ENCODE results near the gene GLS2.
"Not testable (repeated sequence)": the region's sequence is repeated elsewhere in the genome, so short reads cannot be mapped to it uniquely, and the experiment has no call there.

Gene GLS2

GRCh38 chr12:56510786-56511185, 22.8 kb upstream of the GLS2 start:
- Histone ChIP-seq H3K36me3 (replicated peaks) (no peaks in the 10 kb centered on the region), H3K27me3 (ENCODE audit: low read depth) (no peaks in the 10 kb centered on the region), H3K4me3 (no peak overlapping the region), H3K4me1 (no peaks in the 10 kb centered on the region), H3K9me3 (no peaks in the 10 kb centered on the region)
- in situ Hi-C loops (cut with MboI; ENCODE audit: low sequenced_read_pairs) = loop anchor here (10.0 kb wide), 1 partner anchor 64 kb away; no protein-coding TSS in a partner anchor
- DNase-seq (ENCODE audit: low spot score in 2 of 2) = no peak

- in situ Hi-C loops (cut with MboI; ENCODE audit: low sequenced_read_pairs) = not testable (repeated sequence)
Measured at GRCh38 chr12:56499879-56500278, 11.9 kb upstream of the GLS2 start.

DNA sequence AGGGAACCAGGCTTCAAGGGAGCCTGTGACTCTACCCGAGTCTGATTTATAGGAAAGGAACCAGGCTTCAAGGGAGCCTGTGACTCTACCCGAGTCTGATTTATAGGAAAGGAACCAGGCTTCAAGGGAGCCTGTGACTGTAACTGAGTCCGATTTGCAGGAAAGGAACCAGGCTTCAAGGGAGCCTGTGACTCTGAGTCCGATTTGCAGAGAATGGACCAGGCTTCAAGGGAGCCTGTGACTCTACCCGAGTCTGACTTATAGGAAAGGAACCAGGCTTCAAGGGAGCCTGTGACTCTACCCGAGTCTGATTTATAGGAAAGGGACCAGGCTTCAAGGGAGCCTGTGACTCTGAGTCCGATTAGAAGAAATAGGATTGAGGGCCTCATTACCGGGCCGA, 11.5 kb upstream of the GLS2 start:
- in situ Hi-C loops (cut with MboI; ENCODE audit: low sequenced_read_pairs); H3K4me1 ChIP-seq; H3K27me3 ChIP-seq (ENCODE audit: low read depth); H3K9me3 ChIP-seq; H3K36me3 ChIP-seq (replicated peaks); DNase-seq (ENCODE audit: low spot score in 2 of 2); H3K4me3 ChIP-seq: not testable (repeated sequence)

More at GRCh38 chr12:56499879-56500278, 11.9 kb upstream of the GLS2 start:
- not testable (repeated sequence) for H3K4me3 ChIP-seq; H3K27me3 ChIP-seq (ENCODE audit: low read depth); H3K9me3 ChIP-seq; H3K4me1 ChIP-seq; DNase-seq (ENCODE audit: low spot score in 2 of 2); H3K36me3 ChIP-seq (replicated peaks)

DNA sequence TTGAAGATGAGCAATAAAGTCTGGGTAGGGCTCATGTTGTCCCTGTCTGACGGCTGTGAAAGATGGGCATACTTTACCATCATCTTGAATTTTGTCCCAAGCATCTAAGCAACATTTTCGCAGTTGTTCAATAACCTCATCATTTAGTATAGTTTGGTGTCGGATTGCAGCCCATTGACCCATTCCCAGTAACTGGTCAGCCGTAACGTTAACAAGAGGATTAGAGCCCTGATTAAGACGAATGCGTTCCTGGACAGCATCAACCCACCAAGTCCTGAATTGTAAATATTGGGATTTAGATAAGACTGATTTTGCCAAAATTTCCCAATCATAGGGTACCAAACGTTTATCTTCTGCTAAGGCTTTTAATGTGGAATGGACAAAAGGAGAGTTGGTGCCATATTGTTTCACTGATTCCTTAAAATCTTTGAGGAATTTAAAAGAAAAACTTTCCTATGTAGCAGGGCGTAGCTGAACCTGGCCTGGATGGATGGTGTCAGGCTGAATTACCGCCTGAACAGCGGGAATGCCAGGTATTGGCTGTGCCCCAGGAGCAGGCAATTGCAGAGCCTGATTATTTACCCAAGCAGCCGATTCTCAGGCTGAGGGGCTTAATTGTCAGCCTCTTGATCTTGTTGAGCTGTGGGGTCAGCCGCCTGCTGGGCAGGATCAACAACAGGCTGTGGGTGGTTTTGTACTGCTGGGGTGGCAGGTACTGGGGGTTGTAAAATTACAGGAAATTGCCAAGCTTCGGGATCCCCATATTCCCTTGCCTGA, 10.4 kb upstream of the GLS2 start:
- DNase-seq (ENCODE audit: low spot score in 2 of 2); H3K4me1 ChIP-seq; H3K9me3 ChIP-seq; H3K4me3 ChIP-seq; in situ Hi-C loops (cut with MboI; ENCODE audit: low sequenced_read_pairs); H3K27me3 ChIP-seq (ENCODE audit: low read depth); H3K36me3 ChIP-seq (replicated peaks): not testable (repeated sequence)

- H3K4me3 ChIP-seq; H3K36me3 ChIP-seq (replicated peaks); in situ Hi-C loops (cut with MboI; ENCODE audit: low sequenced_read_pairs); H3K4me1 ChIP-seq; H3K27me3 ChIP-seq (ENCODE audit: low read depth); H3K9me3 ChIP-seq: not testable (repeated sequence)
- peak in 1 of 2 experiments; percentile 80 for DNase-seq (ENCODE audit: low spot score in 2 of 2)
Measured at GRCh38 chr12:56496704-56497103, 8.7 kb upstream of the GLS2 start.

DNA sequence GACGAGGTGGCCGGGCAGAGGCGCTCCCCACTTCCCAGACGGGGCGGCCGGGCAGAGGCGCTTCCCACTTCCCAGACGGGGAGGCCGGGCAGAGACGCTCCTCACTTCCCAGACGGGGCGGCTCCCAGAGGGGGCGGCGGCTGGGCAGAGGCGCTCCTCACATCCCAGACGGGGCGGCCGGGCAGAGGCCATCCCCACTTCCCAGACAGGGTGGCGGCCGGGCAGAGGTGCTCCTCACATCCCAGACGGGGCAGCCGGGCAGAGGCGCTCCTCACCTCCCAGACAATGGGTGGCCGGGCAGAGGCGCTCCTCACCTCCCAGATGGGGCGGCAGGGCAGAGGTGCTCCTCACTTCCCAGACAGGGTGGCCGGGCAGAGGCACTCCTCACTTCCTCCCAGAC, 6.5 kb upstream of the GLS2 start:
- in situ Hi-C loops (cut with MboI; ENCODE audit: low sequenced_read_pairs); H3K36me3 ChIP-seq (replicated peaks); H3K4me3 ChIP-seq; H3K4me1 ChIP-seq; H3K9me3 ChIP-seq; DNase-seq (ENCODE audit: low spot score in 2 of 2); H3K27me3 ChIP-seq (ENCODE audit: low read depth): not testable (repeated sequence)

GRCh38 chr12:56494106-56494415, 6.1 kb upstream of the GLS2 start:
- in situ Hi-C loops (cut with MboI; ENCODE audit: low sequenced_read_pairs) = not testable (repeated sequence)

DNA sequence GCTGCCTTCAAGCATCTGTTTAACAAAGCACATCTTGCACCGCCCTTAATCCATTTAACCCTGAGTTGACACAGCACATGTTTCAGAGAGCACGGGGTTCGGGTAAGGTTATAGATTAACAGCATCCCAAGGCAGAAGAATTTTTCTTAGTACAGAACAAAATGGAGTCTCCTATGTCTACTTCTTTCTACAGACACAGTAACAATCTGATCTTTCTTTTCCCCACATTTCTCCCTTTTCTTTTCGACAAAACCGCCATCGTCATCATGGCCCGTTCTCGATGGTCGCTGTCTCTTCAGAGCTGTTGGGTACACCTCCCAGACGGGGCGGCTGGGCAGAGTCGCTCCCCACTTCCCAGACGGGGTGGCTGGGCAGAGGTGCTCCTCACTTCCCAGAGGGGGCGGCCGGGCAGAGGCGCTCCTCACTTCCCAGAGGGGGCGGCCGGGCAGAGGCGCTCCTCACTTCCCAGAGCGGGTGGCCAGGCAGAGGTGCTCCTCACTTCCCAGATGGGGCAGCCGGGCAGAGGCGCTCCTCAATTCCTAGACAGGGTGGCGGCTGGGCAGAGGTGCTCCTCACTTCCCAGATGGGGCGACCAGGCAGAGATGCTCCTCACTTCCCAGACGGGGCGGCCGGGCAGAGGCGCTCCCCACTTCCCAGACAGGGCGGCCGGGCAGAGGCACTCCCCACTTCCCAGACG, 5.6 kb upstream of the GLS2 start:
- DNase-seq (ENCODE audit: low spot score in 2 of 2); in situ Hi-C loops (cut with MboI; ENCODE audit: low sequenced_read_pairs); H3K4me3 ChIP-seq; H3K27me3 ChIP-seq (ENCODE audit: low read depth); H3K36me3 ChIP-seq (replicated peaks); H3K9me3 ChIP-seq; H3K4me1 ChIP-seq: not testable (repeated sequence)

More at GRCh38 chr12:56494106-56494415, 6.1 kb upstream of the GLS2 start:
- not testable (repeated sequence) for H3K27me3 ChIP-seq (ENCODE audit: low read depth); H3K4me1 ChIP-seq; H3K4me3 ChIP-seq; H3K36me3 ChIP-seq (replicated peaks); DNase-seq (ENCODE audit: low spot score in 2 of 2); H3K9me3 ChIP-seq

- Histone ChIP-seq H3K4me3 (no peak overlapping the region), H3K27me3 (ENCODE audit: low read depth) (no peaks in the 10 kb centered on the region; the same call in 1 of the 2 replicates)
Measured at GRCh38 chr12:56490360-56490759, 2.4 kb upstream of the GLS2 start.

GRCh38 chr12:56487448-56488040, 417 bp downstream of the GLS2 start:
- Histone ChIP-seq H3K27me3 (ENCODE audit: low read depth) (no peaks in the 10 kb centered on the region; the same call in 1 of the 2 replicates), H3K4me1 (no peaks in the 10 kb centered on the region), H3K9me3 (no peaks in the 10 kb centered on the region), H3K36me3 (replicated peaks) (no peaks in the 10 kb centered on the region), H3K4me3 (no peak overlapping the region)
- in situ Hi-C loops (cut with MboI; ENCODE audit: low sequenced_read_pairs) = no loop called here
- no peak for DNase-seq (ENCODE audit: low spot score in 2 of 2)

More at GRCh38 chr12:56490360-56490759, 2.4 kb upstream of the GLS2 start:
- H3K9me3 ChIP-seq = 0 out of 2 replicates have a peak, but pooled peaks cover 2% of the 10 kb centered on the region
- in situ Hi-C loops (cut with MboI; ENCODE audit: low sequenced_read_pairs) = no loop called here
- H3K36me3 ChIP-seq (replicated peaks) = no peaks in the 10 kb centered on the region
- DNase-seq (ENCODE audit: low spot score in 2 of 2) = no peak
- H3K4me1 ChIP-seq = no peaks in the 10 kb centered on the region

DNA sequence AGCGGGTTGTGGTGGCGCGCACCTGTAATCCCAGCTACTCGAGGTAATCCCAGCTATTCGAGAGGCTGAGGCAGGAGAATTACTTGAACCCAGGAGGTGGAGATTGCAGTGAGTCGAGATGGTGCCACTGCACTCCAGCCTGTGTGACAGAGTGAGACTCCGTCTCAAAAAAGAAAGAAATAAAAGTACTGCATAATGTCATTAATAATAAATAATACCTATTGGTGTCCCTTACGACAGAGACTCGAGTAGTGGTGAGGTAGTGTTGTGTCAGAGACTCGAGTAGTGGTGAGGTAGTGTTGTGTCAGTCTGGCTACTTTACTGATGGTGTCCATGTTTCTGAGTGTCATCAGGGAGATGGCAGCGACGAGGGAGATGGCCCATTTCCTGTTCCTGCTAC, 1.3 kb downstream of the GLS2 start:
- in situ Hi-C loops (cut with MboI; ENCODE audit: low sequenced_read_pairs) = no loop called here
- Histone ChIP-seq H3K4me3 (no peak overlapping the region), H3K9me3 (no peaks in the 10 kb centered on the region), H3K36me3 (replicated peaks) (no peaks in the 10 kb centered on the region), H3K4me1 (no peaks in the 10 kb centered on the region), H3K27me3 (ENCODE audit: low read depth) (no peaks in the 10 kb centered on the region; the same call in 1 of the 2 replicates)
- no peak for DNase-seq (ENCODE audit: low spot score in 2 of 2)

DNA sequence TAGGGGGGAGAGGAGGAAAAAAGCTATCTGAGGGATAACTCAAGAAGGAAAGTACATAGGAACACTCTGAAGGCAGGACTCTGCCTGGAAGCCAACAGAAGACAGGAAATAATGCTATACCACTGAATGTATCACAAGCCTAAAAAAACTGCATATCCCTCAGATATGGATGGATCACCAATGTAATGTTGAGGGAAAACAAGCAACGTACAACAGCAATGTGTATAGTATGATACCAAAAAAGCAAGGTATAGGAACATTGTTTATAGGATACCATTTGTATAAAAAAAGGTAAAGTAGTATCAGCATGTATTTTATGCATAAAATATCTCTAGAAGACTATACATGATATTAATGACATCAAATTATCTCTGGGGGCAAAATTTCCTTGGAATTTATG, 3.4 kb downstream of the GLS2 start:
- Histone ChIP-seq H3K9me3 (no peaks in the 10 kb centered on the region), H3K27me3 (ENCODE audit: low read depth) (no peaks in the 10 kb centered on the region), H3K4me1 (no peaks in the 10 kb centered on the region), H3K36me3 (replicated peaks) (no peaks in the 10 kb centered on the region), H3K4me3 (no peak overlapping the region)
- in situ Hi-C loops (cut with MboI; ENCODE audit: low sequenced_read_pairs) = no loop called here
- DNase-seq (ENCODE audit: low spot score in 2 of 2) = no peak

- no peak for DNase-seq (ENCODE audit: low spot score in 2 of 2)
Measured at GRCh38 chr12:56479625-56480024, 8.3 kb downstream of the GLS2 start.

DNA sequence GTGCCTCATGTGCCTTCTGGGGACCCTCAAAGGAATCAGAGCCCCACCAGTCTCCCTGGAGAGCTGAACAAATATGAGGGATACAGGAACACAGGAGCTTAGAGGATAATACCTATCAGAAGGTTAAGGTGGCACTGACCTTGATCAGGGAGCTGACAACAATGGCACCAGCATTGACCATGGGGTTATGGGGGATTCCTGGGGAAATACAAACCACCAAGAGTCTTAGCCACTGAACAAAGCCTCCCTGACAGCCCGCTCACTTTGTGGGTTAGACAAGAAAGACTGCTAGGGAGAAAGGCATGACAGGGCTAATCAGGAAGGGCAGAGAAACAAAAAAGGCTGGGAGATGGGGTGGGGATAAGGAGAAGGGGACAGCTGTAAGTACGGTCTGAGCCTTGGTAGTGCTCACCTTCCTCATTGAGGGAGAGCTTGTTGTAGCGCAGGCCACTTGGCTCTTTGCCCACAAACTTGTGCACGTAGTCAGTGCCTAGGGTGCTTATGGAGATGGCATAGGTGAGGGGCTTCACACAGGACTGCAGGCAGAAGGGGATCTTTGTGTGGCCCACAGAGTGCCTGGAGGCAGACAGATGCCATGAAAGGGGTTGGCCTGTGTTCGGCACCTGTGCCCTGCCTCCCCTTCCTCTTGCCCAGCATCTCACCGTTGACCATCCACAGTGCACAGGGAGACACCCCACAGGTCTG, 10.3 kb downstream of the GLS2 start:
- H3K4me3 ChIP-seq = no peak overlapping the region
- H3K27me3 ChIP-seq (ENCODE audit: low read depth) = no peaks in the 10 kb centered on the region
- in situ Hi-C loops (cut with MboI; ENCODE audit: low sequenced_read_pairs) = no loop called here
- H3K4me1 ChIP-seq = no peaks in the 10 kb centered on the region
- H3K9me3 ChIP-seq = no peaks in the 10 kb centered on the region
- H3K36me3 ChIP-seq (replicated peaks) = no peaks in the 10 kb centered on the region
- DNase-seq (ENCODE audit: low spot score in 2 of 2) = no peak

More at GRCh38 chr12:56479625-56480024, 8.3 kb downstream of the GLS2 start:
- in situ Hi-C loops (cut with MboI; ENCODE audit: low sequenced_read_pairs) = no loop called here
- no peaks in the 10 kb centered on the region for H3K27me3 ChIP-seq (ENCODE audit: low read depth)
- no peaks in the 10 kb centered on the region for H3K36me3 ChIP-seq (replicated peaks)
- no peaks in the 10 kb centered on the region for H3K4me1 ChIP-seq
- H3K9me3 ChIP-seq = no peaks in the 10 kb centered on the region
- H3K4me3 ChIP-seq = no peak overlapping the region

Measured in HAP-1 (cell line).